BLaER1 (cell line): ENCODE results near the gene CUL7.

Experiments used
- H3K27ac ChIP-seq: shearing (Covaris generic); formaldehyde crosslinking; 2 replicates; pipeline ENCODE4 v1.8.1; 2022
- H3K27me3 ChIP-seq: shearing (Covaris generic); formaldehyde crosslinking; 2 replicates; pipeline ENCODE4 v1.8.1; 2022
- H3K36me3 ChIP-seq: shearing (Covaris generic); formaldehyde crosslinking; 2 replicates; pipeline ENCODE4 v1.8.1; 2022
- H3K4me1 ChIP-seq: shearing (Covaris generic); formaldehyde crosslinking; 2 replicates; pipeline ENCODE4 v1.8.1; 2022
- H3K4me2 ChIP-seq: shearing (Covaris generic); formaldehyde crosslinking; 2 replicates; pipeline ENCODE4 v1.8.1; 2022
- H3K4me3 ChIP-seq: shearing (Covaris generic); formaldehyde crosslinking; 2 replicates; pipeline ENCODE4 v1.8.1; 2022
- H3K9ac ChIP-seq: shearing (Covaris generic); formaldehyde crosslinking; 2 replicates; pipeline ENCODE4 v1.8.1; 2022
- H3K9me3 ChIP-seq: shearing (Covaris generic); formaldehyde crosslinking; 2 replicates; pipeline ENCODE4 v1.8.1; 2022
- H4K20me1 ChIP-seq: shearing (Covaris generic); formaldehyde crosslinking; 2 replicates; pipeline ENCODE4 v1.8.1; 2022
- Cebpa-rat ChIP-seq: shearing (Covaris generic); IDR thresholded peaks from 2 replicates; pipeline ENCODE4 v1.8.1; 2022

Gene CUL7

GRCh38 chr6:43053545-43054205 is at the start of gene CUL7:
CUL7 (minus strand) TSS chr6:43053851; CDS start chr6:43052788, 1,063 bp downstream.
- H3K4me2 ChIP-seq = peak within 1 kb of the TSS; percentile 91
- H3K36me3 ChIP-seq = peaks cover 59% of the 10 kb centered on the region
- no peaks in the 10 kb centered on the region for H3K27me3 ChIP-seq
- no peak for TF ChIP-seq Cebpa-rat
- peak within 1 kb of the TSS; percentile 90 for H3K27ac ChIP-seq
- H3K4me3 ChIP-seq = peak within 1 kb of the TSS; percentile 80
- H4K20me1 ChIP-seq = no peaks in the 10 kb centered on the region
- H3K4me1 ChIP-seq = peaks cover 36% of the 10 kb centered on the region
- H3K9ac ChIP-seq = peak within 1 kb of the TSS; percentile 88
- H3K9me3 ChIP-seq = no peaks in the 10 kb centered on the region

DNA sequence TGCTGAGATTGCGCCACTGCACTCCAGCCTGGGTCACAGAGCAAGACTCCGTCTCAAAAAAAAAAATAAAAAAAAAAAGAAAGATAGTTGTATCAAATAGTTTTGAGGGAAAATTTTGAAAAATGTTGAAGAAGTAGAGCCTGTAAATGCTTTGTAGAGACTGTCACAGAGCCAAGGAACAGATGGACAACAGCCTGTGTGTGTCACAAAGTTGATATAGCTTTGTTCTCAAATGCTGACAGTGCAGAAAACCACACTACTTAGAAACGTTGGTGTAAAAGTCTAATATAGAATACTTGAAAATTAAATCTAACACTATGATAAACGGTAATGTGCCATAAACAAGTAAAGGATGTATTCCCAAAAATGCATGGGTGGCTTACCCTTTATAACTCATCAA is 47.8 kb upstream of the CUL7 start:
- Histone ChIP-seq H3K9ac (no peak overlapping the region), H3K27ac (no peak overlapping the region), H4K20me1 (peaks cover 70% of the 10 kb centered on the region)

DNA sequence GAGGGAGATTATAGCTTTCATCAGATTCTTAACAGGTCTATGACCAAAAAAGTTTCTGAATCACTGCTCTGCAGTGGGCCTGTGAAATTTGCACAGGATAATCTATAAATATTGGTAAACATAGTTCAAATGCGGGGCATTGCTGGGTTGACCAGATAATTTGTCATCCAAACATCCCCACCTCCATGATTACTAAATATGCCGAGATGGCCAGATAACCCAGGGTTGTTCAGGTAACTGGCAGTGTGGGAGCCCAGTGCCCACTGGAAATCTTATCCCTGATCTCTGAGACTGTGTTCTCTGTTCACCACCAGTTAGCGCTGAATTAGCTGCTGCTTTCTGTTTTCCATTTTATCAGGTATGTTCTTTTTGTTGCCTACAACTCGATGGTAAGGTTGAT is 43.9 kb upstream of the CUL7 start:
- Histone ChIP-seq H3K4me2 (no peak overlapping the region), H3K4me1 (peaks cover 42% of the 10 kb centered on the region), H3K4me3 (no peak overlapping the region), H3K27ac (no peak overlapping the region), H3K27me3 (no peaks in the 10 kb centered on the region), H3K9ac (no peak overlapping the region), H3K36me3 (0 out of 2 replicates have a peak, but pooled peaks cover 5% of the 10 kb centered on the region), H4K20me1 (peaks cover 65% of the 10 kb centered on the region), H3K9me3 (no peaks in the 10 kb centered on the region)
- no peak for TF ChIP-seq Cebpa-rat

More for the DNA sequence above, 47.8 kb upstream of the CUL7 start:
- H3K36me3 ChIP-seq = peaks cover 6% of the 10 kb centered on the region; the same call in 1 of the 2 replicates
- no peak overlapping the region for H3K4me3 ChIP-seq
- H3K4me1 ChIP-seq = peaks cover 21% of the 10 kb centered on the region
- TF ChIP-seq Cebpa-rat = no peak
- H3K27me3 ChIP-seq = no peaks in the 10 kb centered on the region
- H3K9me3 ChIP-seq = no peaks in the 10 kb centered on the region
- H3K4me2 ChIP-seq = no peak overlapping the region

DNA sequence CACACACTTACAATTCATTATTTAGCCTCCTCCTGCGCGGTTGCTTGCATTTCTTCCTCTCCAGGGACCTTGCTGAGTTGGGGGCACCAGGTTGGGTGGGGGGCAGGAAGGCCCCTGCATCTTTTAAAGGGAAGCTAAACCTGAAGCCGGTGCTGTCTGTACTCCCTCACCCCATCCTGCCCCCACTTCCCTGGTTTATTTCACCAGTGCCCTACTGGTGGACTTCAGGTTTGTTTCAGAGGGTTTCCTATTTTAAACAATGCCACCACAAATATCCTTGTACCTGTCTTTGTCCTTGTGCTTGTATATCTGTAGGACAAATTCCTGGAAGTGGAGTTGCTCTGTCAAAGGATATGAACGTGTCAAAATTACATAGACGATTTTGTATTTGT is 43.4 kb upstream of the CUL7 start:
- H3K36me3 ChIP-seq = 0 out of 2 replicates have a peak, but pooled peaks cover 5% of the 10 kb centered on the region
- H3K4me2 ChIP-seq = peak overlapping the region; percentile 58
- no peaks in the 10 kb centered on the region for H3K9me3 ChIP-seq
- H3K27me3 ChIP-seq = no peaks in the 10 kb centered on the region
- H4K20me1 ChIP-seq = peaks cover 65% of the 10 kb centered on the region
- peak overlapping the region; percentile 44 for H3K27ac ChIP-seq
- H3K4me1 ChIP-seq = peaks cover 42% of the 10 kb centered on the region
- no peak overlapping the region for H3K9ac ChIP-seq
- no peak overlapping the region for H3K4me3 ChIP-seq
- no peak for TF ChIP-seq Cebpa-rat

GRCh38 chr6:43096451-43097097 is 42.9 kb upstream of the CUL7 start:
- peaks cover 65% of the 10 kb centered on the region for H4K20me1 ChIP-seq
- TF ChIP-seq Cebpa-rat = no peak
- no peaks in the 10 kb centered on the region for H3K9me3 ChIP-seq
- peak overlapping the region; percentile 21; the same call in 1 of the 2 replicates for H3K9ac ChIP-seq
- no peaks in the 10 kb centered on the region for H3K27me3 ChIP-seq
- H3K4me2 ChIP-seq = peak overlapping the region; percentile 58
- no peak overlapping the region for H3K4me3 ChIP-seq
- peaks cover 46% of the 10 kb centered on the region for H3K4me1 ChIP-seq
- H3K36me3 ChIP-seq = 0 out of 2 replicates have a peak, but pooled peaks cover 5% of the 10 kb centered on the region
- H3K27ac ChIP-seq = peak overlapping the region; percentile 44

DNA sequence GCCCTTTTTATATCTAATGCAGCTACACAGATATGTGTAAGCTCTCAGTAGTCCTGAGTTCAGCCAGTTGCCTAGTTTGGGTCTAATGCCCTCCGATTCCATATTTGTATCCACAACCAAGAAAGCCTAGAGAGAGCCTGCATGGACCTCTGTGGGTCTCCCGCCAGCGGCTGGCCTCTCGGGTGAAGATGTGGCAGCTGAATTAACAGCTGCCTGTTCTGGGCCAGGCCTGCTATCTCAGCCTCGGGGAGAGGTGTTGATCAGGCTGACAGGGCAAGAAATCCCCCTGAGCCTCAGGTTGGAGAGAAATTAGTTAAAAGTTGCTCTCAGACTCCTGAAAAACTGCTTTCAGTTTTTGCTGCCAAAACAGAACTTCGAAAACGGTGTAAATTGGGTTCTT is 42.3 kb upstream of the CUL7 start:
- Histone ChIP-seq H3K9ac (peak overlapping the region; percentile 21; the same call in 1 of the 2 replicates), H4K20me1 (peaks cover 71% of the 10 kb centered on the region), H3K9me3 (no peaks in the 10 kb centered on the region), H3K4me1 (peaks cover 52% of the 10 kb centered on the region), H3K27ac (peak overlapping the region; percentile 44), H3K27me3 (no peaks in the 10 kb centered on the region), H3K4me2 (peak overlapping the region; percentile 58), H3K36me3 (0 out of 2 replicates have a peak, but pooled peaks cover 5% of the 10 kb centered on the region), H3K4me3 (no peak overlapping the region)
- no peak for TF ChIP-seq Cebpa-rat

GRCh38 chr6:43093436-43094289 is 40.0 kb upstream of the CUL7 start:
- no peak overlapping the region for H3K4me2 ChIP-seq
- H3K4me3 ChIP-seq = no peak overlapping the region
- no peaks in the 10 kb centered on the region for H3K27me3 ChIP-seq
- H3K36me3 ChIP-seq = 0 out of 2 replicates have a peak, but pooled peaks cover 5% of the 10 kb centered on the region
- H3K9me3 ChIP-seq = no peaks in the 10 kb centered on the region
- no peak overlapping the region for H3K9ac ChIP-seq
- TF ChIP-seq Cebpa-rat = no peak
- peaks cover 93% of the 10 kb centered on the region for H4K20me1 ChIP-seq
- peaks cover 70% of the 10 kb centered on the region for H3K4me1 ChIP-seq
- no peak overlapping the region for H3K27ac ChIP-seq

DNA sequence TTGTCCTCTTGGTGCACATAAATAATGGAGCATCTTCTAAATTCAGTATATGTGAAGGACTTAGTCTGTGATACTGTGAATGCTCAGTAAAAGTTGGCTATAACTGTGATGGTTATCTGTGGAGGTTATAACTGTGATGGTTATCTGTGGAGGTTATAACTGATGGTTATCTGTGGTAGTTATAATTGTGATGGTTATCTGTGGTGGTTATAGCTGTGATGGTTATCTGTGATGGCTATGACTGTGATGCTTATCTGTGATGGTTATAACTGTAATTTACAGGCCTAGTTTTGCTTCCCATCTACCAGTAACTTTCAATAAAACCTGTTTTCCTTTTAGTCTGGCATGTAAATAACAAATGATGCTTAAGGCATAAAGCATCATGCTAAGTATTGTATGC is 39.0 kb upstream of the CUL7 start:
- peaks cover 67% of the 10 kb centered on the region for H3K4me1 ChIP-seq
- H3K9ac ChIP-seq = no peak overlapping the region
- H3K4me3 ChIP-seq = no peak overlapping the region
- no peaks in the 10 kb centered on the region for H3K9me3 ChIP-seq
- H4K20me1 ChIP-seq = peaks cover 95% of the 10 kb centered on the region
- H3K36me3 ChIP-seq = 0 out of 2 replicates have a peak, but pooled peaks cover 5% of the 10 kb centered on the region
- no peak overlapping the region for H3K4me2 ChIP-seq
- no peak overlapping the region for H3K27ac ChIP-seq
- no peaks in the 10 kb centered on the region for H3K27me3 ChIP-seq
- no peak for TF ChIP-seq Cebpa-rat

GRCh38 chr6:43091436-43091991 is 37.9 kb upstream of the CUL7 start:
- Histone ChIP-seq H3K4me1 (peaks cover 61% of the 10 kb centered on the region), H3K27ac (no peak overlapping the region)

More at GRCh38 chr6:43091436-43091991, 37.9 kb upstream of the CUL7 start:
- Histone ChIP-seq H3K9me3 (no peaks in the 10 kb centered on the region), H4K20me1 (peaks cover 95% of the 10 kb centered on the region), H3K4me3 (no peak overlapping the region), H3K27me3 (no peaks in the 10 kb centered on the region), H3K4me2 (peak overlapping the region; percentile 45; the same call in 1 of the 2 replicates), H3K36me3 (0 out of 2 replicates have a peak, but pooled peaks cover 5% of the 10 kb centered on the region), H3K9ac (no peak overlapping the region)
- TF ChIP-seq Cebpa-rat = no peak
